LNCAP (cell line): ENCODE measurements around the gene GPD1L.

Experiments used
- TF ChIP-seq, protein P1 (sequence below): fragments of 450-650 bp; IDR thresholded peaks from 2 replicates; pipeline ENCODE4 v1.5.1; 2017; ENCODE audit warnings: mild to moderate bottlenecking

Gene GPD1L

DNA sequence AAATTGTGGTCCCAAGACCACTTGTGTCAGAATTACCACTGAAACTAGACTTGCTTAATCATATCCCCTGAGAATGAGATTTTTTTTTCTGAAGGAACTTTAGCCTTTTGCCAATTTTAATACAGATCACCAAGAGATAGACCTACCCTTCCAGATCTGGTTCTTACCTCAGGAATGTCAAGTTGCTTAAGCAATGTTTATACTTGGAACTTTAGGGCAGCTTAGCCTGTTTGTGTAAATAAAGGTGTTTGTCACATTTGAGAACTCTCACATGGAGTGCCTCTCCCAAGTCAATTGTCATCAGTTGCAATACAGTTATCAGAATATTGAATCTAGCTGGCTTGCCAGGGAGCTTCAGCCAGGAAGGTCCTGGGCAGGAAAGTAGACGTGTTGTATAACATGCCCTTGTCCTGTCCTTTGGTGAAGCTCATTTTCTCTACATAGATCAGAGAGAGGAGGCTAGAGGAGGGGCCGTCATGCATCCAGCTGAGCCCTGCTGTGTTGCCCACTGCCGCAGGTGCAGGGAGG, 3.9 kb downstream of the GPD1L start:
- TF ChIP-seq, protein P1, sequence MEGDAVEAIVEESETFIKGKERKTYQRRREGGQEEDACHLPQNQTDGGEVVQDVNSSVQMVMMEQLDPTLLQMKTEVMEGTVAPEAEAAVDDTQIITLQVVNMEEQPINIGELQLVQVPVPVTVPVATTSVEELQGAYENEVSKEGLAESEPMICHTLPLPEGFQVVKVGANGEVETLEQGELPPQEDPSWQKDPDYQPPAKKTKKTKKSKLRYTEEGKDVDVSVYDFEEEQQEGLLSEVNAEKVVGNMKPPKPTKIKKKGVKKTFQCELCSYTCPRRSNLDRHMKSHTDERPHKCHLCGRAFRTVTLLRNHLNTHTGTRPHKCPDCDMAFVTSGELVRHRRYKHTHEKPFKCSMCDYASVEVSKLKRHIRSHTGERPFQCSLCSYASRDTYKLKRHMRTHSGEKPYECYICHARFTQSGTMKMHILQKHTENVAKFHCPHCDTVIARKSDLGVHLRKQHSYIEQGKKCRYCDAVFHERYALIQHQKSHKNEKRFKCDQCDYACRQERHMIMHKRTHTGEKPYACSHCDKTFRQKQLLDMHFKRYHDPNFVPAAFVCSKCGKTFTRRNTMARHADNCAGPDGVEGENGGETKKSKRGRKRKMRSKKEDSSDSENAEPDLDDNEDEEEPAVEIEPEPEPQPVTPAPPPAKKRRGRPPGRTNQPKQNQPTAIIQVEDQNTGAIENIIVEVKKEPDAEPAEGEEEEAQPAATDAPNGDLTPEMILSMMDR, result no peak

DNA sequence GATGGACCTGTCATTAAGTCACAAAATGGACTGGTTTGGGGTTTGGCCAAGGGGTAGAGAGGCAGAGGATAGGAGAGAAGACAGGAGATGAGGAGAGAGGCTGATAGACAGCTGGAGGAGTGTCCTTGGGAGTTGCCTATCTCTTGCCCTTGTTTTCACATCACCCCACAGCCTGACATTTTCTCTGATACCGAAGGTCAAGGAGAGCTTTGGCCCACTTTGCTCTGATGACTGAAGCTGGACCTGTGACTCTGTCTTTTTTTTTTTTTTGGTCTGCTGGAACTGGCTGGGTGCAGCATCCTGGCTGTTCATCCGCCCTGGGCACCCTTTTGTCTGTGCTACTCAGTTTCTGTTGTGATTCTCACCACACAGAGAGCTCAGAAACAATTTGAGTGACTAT, 5.1 kb downstream of the GPD1L start:
- TF ChIP-seq, protein P1, result no peak

DNA sequence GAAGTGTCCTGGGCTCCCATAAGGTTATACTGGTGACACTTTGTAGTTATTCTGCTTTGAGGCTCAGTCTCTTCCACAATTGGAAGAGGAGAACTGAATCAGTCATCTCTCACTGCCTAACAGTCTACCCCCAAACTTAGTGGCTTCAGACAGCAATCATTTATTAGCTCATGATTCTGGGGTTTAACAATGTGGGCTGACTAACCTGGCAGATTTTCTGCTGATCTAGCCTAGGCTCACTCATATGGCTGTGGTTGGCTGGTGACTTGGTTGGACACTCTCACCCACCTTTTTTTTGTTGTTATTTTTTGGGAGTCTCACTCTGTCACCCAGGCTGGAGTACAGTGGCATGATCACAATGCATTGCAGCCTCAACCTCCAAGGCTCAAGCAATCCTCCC, 7.1 kb downstream of the GPD1L start:
- TF ChIP-seq, protein P1, result no peak

- TF ChIP-seq, protein P1, result no peak
Observed at GRCh38 chr3:32113981-32114545, 7.6 kb downstream of the GPD1L start.

- TF ChIP-seq, protein P1, result no peak
Observed at GRCh38 chr3:32117320-32117719, 10.9 kb downstream of the GPD1L start.

DNA sequence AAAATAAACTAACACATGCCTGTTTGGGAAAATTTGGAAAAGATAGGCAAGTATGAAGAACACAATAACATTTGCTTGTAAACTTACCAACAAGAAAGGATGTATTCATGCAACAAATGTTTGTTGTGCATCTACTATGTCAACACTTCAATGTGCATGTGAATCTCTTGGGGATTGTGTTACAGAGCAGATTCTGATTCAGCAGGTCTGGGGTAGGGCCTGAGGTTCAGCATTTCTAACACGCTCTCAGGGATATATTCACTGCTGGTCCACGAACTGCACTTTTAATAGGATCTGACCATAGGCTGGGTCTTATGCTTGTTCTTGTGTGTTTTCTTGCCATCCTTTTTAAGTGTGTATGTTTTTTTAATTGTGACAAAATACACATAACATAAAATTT, 11.8 kb downstream of the GPD1L start:
- TF ChIP-seq, protein P1, result no peak

DNA sequence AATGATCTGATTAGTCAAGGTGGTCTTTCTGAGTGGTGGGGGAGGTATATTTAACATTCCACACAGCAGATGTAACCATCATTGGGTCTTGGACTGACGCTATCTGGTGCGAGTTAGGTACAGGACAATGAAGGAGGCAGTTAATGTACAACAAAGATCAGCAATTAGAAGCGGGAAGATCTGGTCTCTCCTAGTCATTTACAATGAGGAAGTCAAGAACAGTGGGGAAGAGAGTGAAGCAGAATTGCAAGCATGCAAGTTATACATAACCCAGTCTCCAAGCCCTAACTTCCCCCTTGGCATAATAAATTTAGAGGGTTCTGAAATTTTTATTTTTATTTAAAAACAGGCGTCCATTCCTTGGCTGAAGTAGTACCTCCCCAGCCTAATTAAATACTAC, 14.1 kb downstream of the GPD1L start:
- TF ChIP-seq, protein P1, result no peak

GRCh38 chr3:32121137-32121536, 14.7 kb downstream of the GPD1L start:
- TF ChIP-seq, protein P1, result no peak
